HEK293 (cell line): ENCODE results near the gene PRDM10.

Experiments used
- CTCF ChIA-PET: fragments of 350-600 bp; formaldehyde crosslinking; extraction: SDS; loops from one replicate; lab custom pipeline; 2021; ENCODE audit warnings: antibody characterized with exemption; lab: Yijun Ruan, JAX
- POLR2A ChIA-PET: fragments of 300-600 bp; formaldehyde crosslinking; extraction: SDS; loops from one replicate; lab custom pipeline; 2020; ENCODE audit warnings: antibody characterized with exemption, inconsistent platforms; lab: Yijun Ruan, JAX
- H3K27ac ChIP-seq: fragments of 200-500 bp; sonication (Bioruptor generic); 2 replicates; pipeline ENCODE4 v1.5.1; 2014; ENCODE audit warnings: low read depth, low read length, control low read depth, inconsistent platforms; ENCODE audit errors: extremely low read depth
- H3K36me3 ChIP-seq, 2 experiments: fragments of 200-500 bp in 1 of 2; sonication (Bioruptor generic) in 1 of 2; 1 replicate in 1 of 2; 2 replicates in 1 of 2; pipeline ENCODE4 v1.5.1; 2014 to 2017; ENCODE audit warnings: inconsistent platforms in 2 of 2, low read length in 2 of 2; ENCODE audit not compliant: control insufficient read depth in 2 of 2, insufficient read depth in 1 of 2
- H3K4me1 ChIP-seq: fragments of 200-500 bp; sonication (Bioruptor generic); 2 replicates; pipeline ENCODE4 v1.5.1; 2014; ENCODE audit warnings: mild to moderate bottlenecking, low read length, inconsistent platforms; ENCODE audit not compliant: control insufficient read depth, insufficient read depth
- H3K4me3 ChIP-seq: 2 replicates; pipeline ENCODE4 v1.5.1; 2011; ENCODE audit warnings: low read depth, mild to moderate bottlenecking, control low read depth, low read length, moderate library complexity
- H3K9me3 ChIP-seq: fragments of 200-500 bp; sonication (Bioruptor generic); 2 replicates; pipeline ENCODE4 v1.5.1; 2014; ENCODE audit warnings: low read depth, low read length, inconsistent platforms; ENCODE audit not compliant: control insufficient read depth, insufficient read depth
- GLI2 ChIP-seq: fragments of 450-650 bp; formaldehyde crosslinking; IDR thresholded peaks from 2 replicates; pipeline ENCODE4; 2017; ENCODE audit warnings: missing biosample characterization, missing genetic modification characterization, low read depth, borderline replicate concordance
- KLF1 ChIP-seq: fragments of 450-650 bp; formaldehyde crosslinking; IDR thresholded peaks from 2 replicates; pipeline ENCODE4 v1.5.1; 2016; ENCODE audit warnings: missing biosample characterization, missing genetic modification characterization
- KLF7 ChIP-seq: fragments of 450-650 bp; formaldehyde crosslinking; IDR thresholded peaks from 2 replicates; pipeline ENCODE4 v1.5.1; 2016; ENCODE audit warnings: missing biosample characterization, missing genetic modification characterization, borderline replicate concordance
- KLF9 ChIP-seq: fragments of 450-650 bp; formaldehyde crosslinking; IDR thresholded peaks from 2 replicates; pipeline ENCODE4 v1.5.1; 2016; ENCODE audit warnings: missing biosample characterization, missing genetic modification characterization, low read depth
- ZBTB17 ChIP-seq: fragments of 450-650 bp; formaldehyde crosslinking; IDR thresholded peaks from 2 replicates; pipeline ENCODE4 v1.5.1; 2016; ENCODE audit warnings: missing biosample characterization, missing genetic modification characterization
- ZBTB7A ChIP-seq: fragments of 450-650 bp; formaldehyde crosslinking; IDR thresholded peaks from 2 replicates; pipeline ENCODE4 v1.5.1; 2016; ENCODE audit warnings: low read depth, missing biosample characterization, missing genetic modification characterization
- ZFP69B ChIP-seq: fragments of 450-650 bp; formaldehyde crosslinking; IDR thresholded peaks from 2 replicates; pipeline ENCODE4 v1.5.1; 2016; ENCODE audit warnings: missing biosample characterization, missing genetic modification characterization
- ZNF112 ChIP-seq: fragments of 450-650 bp; formaldehyde crosslinking; IDR thresholded peaks from 2 replicates; pipeline ENCODE4 v1.5.0; 2017; ENCODE audit warnings: missing biosample characterization, missing genetic modification characterization
- ZNF155 ChIP-seq: fragments of 450-650 bp; formaldehyde crosslinking; IDR thresholded peaks from 2 replicates; pipeline ENCODE4 v1.5.1; 2016; ENCODE audit warnings: missing biosample characterization, missing genetic modification characterization
- ZNF184 ChIP-seq: fragments of 450-650 bp; IDR thresholded peaks from 2 replicates; pipeline ENCODE4 v1.5.1; 2018; ENCODE audit warnings: missing biosample characterization, mild to moderate bottlenecking, missing genetic modification characterization
- ZNF202 ChIP-seq: fragments of 450-650 bp; formaldehyde crosslinking; IDR thresholded peaks from 2 replicates; pipeline ENCODE4 v1.5.1; 2016; ENCODE audit warnings: missing biosample characterization, missing genetic modification characterization, borderline replicate concordance
- ZNF221 ChIP-seq: fragments of 450-650 bp; formaldehyde crosslinking; IDR thresholded peaks from 2 replicates; pipeline ENCODE4 v1.5.1; 2017; ENCODE audit warnings: missing biosample characterization, missing genetic modification characterization, borderline replicate concordance
- ZNF223 ChIP-seq: fragments of 450-650 bp; formaldehyde crosslinking; IDR thresholded peaks from 2 replicates; pipeline ENCODE4 v1.5.1; 2016; ENCODE audit warnings: missing biosample characterization, missing genetic modification characterization
- ZNF341 ChIP-seq: fragments of 450-650 bp; formaldehyde crosslinking; IDR thresholded peaks from 2 replicates; pipeline ENCODE4; 2016; ENCODE audit warnings: low read depth, missing biosample characterization, missing genetic modification characterization
- ZNF350 ChIP-seq: fragments of 450-650 bp; formaldehyde crosslinking; IDR thresholded peaks from 2 replicates; pipeline ENCODE4 v1.5.0; 2017; ENCODE audit warnings: missing biosample characterization, mild to moderate bottlenecking, missing genetic modification characterization
- ZNF354C ChIP-seq: fragments of 450-650 bp; formaldehyde crosslinking; IDR thresholded peaks from 2 replicates; pipeline ENCODE4 v1.5.1; 2016; ENCODE audit warnings: missing biosample characterization, missing genetic modification characterization, low read depth, borderline replicate concordance
- ZNF394 ChIP-seq: fragments of 450-650 bp; formaldehyde crosslinking; IDR thresholded peaks from 2 replicates; pipeline ENCODE4 v1.5.1; 2016; ENCODE audit warnings: missing biosample characterization, missing genetic modification characterization, mild to moderate bottlenecking, moderate library complexity, borderline replicate concordance
- ZNF426 ChIP-seq: fragments of 450-650 bp; formaldehyde crosslinking; IDR thresholded peaks from 2 replicates; pipeline ENCODE4 v1.5.1; 2017; ENCODE audit warnings: missing biosample characterization, missing genetic modification characterization, mild to moderate bottlenecking, inconsistent platforms, moderate library complexity
- ZNF510 ChIP-seq: fragments of 450-650 bp; formaldehyde crosslinking; IDR thresholded peaks from 2 replicates; pipeline ENCODE4 v1.5.1; 2018; ENCODE audit warnings: mild to moderate bottlenecking, missing genetic modification characterization, missing biosample characterization; ENCODE audit not compliant: insufficient replicate concordance
- ZNF529 ChIP-seq: fragments of 450-650 bp; formaldehyde crosslinking; IDR thresholded peaks from 2 replicates; pipeline ENCODE4 v1.5.1; 2017; ENCODE audit warnings: missing genetic modification characterization, missing biosample characterization; ENCODE audit not compliant: insufficient replicate concordance
- ZNF548 ChIP-seq: fragments of 450-650 bp; formaldehyde crosslinking; IDR thresholded peaks from 2 replicates; pipeline ENCODE4 v1.5.1; 2016; ENCODE audit warnings: missing biosample characterization, missing genetic modification characterization
- ZNF558 ChIP-seq: fragments of 450-650 bp; formaldehyde crosslinking; IDR thresholded peaks from 2 replicates; pipeline ENCODE4 v1.5.1; 2016; ENCODE audit warnings: missing biosample characterization, missing genetic modification characterization
- ZNF560 ChIP-seq: fragments of 450-650 bp; formaldehyde crosslinking; IDR thresholded peaks from 2 replicates; pipeline ENCODE4 v1.5.1; 2017; ENCODE audit warnings: missing biosample characterization, missing genetic modification characterization, borderline replicate concordance
- ZNF571 ChIP-seq: fragments of 450-650 bp; formaldehyde crosslinking; IDR thresholded peaks from 2 replicates; pipeline ENCODE4 v1.5.0; 2017; ENCODE audit warnings: missing biosample characterization, missing genetic modification characterization
- ZNF677 ChIP-seq: fragments of 450-650 bp; IDR thresholded peaks from 2 replicates; pipeline ENCODE4 v1.5.0; 2018; ENCODE audit warnings: missing biosample characterization, mild to moderate bottlenecking, missing genetic modification characterization, moderate library complexity
- ZNF707 ChIP-seq: fragments of 450-650 bp; formaldehyde crosslinking; IDR thresholded peaks from 2 replicates; pipeline ENCODE4 v1.5.1; 2016; ENCODE audit warnings: missing biosample characterization, missing genetic modification characterization
- ZSCAN16 ChIP-seq: fragments of 450-650 bp; formaldehyde crosslinking; IDR thresholded peaks from 2 replicates; pipeline ENCODE4 v1.5.1; 2016; ENCODE audit warnings: missing biosample characterization, missing genetic modification characterization
- TF ChIP-seq, protein P1 (sequence below): fragments of 450-650 bp; formaldehyde crosslinking; IDR thresholded peaks from 2 replicates; pipeline ENCODE4 v1.5.1; 2017; ENCODE audit warnings: missing biosample characterization, missing genetic modification characterization
- TF ChIP-seq, protein P2 (sequence below): fragments of 450-650 bp; formaldehyde crosslinking; IDR thresholded peaks from 2 replicates; pipeline ENCODE4 v1.5.1; 2016; ENCODE audit warnings: missing biosample characterization, missing genetic modification characterization
- TF ChIP-seq, protein P3 (sequence below): fragments of 450-650 bp; formaldehyde crosslinking; IDR thresholded peaks from 2 replicates; pipeline ENCODE4 v1.5.1; 2016; ENCODE audit warnings: missing biosample characterization, missing genetic modification characterization
- TF ChIP-seq, protein P4 (sequence below): IDR thresholded peaks from 2 replicates; pipeline ENCODE4 v1.6.1; 2011; ENCODE audit warnings: mild to moderate bottlenecking, low read depth, low read length, borderline replicate concordance
- TF ChIP-seq, protein P5 (sequence below): fragments of 450-650 bp; formaldehyde crosslinking; IDR thresholded peaks from 2 replicates; pipeline ENCODE4 v1.5.1; 2016; ENCODE audit warnings: missing biosample characterization, missing genetic modification characterization

The PRDM10 gene

DNA sequence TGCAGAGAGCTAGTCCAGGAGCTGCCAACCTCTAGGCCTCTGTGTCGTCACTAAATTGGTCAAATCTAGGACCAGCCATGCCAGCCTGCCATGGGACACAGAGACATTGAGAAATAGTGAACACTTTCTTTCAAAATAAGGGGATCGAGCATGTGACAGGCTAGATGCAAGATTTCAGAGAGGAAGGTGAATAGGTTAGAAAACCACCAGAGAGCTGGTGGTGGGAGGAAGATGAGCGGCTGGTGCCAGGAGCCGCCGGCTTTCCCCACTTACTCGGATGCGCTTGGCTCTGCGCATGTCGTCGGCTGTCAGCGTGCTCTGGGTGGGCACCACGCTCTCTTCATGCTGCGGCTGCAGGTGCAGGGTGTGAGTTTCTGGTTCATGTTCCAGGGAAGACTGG is 71.9 kb downstream of the PRDM10 start:
- TF ChIP-seq, protein P1, sequence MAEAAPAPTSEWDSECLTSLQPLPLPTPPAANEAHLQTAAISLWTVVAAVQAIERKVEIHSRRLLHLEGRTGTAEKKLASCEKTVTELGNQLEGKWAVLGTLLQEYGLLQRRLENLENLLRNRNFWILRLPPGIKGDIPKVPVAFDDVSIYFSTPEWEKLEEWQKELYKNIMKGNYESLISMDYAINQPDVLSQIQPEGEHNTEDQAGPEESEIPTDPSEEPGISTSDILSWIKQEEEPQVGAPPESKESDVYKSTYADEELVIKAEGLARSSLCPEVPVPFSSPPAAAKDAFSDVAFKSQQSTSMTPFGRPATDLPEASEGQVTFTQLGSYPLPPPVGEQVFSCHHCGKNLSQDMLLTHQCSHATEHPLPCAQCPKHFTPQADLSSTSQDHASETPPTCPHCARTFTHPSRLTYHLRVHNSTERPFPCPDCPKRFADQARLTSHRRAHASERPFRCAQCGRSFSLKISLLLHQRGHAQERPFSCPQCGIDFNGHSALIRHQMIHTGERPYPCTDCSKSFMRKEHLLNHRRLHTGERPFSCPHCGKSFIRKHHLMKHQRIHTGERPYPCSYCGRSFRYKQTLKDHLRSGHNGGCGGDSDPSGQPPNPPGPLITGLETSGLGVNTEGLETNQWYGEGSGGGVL (tag by site-specific recombination) = no peak
- TF ChIP-seq, protein P2, sequence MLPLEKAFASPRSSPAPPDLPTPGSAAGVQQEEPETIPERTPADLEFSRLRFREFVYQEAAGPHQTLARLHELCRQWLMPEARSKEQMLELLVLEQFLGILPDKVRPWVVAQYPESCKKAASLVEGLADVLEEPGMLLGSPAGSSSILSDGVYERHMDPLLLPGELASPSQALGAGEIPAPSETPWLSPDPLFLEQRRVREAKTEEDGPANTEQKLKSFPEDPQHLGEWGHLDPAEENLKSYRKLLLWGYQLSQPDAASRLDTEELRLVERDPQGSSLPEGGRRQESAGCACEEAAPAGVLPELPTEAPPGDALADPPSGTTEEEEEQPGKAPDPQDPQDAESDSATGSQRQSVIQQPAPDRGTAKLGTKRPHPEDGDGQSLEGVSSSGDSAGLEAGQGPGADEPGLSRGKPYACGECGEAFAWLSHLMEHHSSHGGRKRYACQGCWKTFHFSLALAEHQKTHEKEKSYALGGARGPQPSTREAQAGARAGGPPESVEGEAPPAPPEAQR (tag by site-specific recombination) = no peak
- TF ChIP-seq ZNF677 = no peak
- no peak for TF ChIP-seq ZNF707 (tag by site-specific recombination)
- no peak for TF ChIP-seq ZNF184
- no peak for TF ChIP-seq ZNF560
- no peak for TF ChIP-seq ZNF221
- TF ChIP-seq KLF9 (tag by site-specific recombination) = no peak
- no peak for TF ChIP-seq ZFP69B (tag by site-specific recombination)
- no peak for TF ChIP-seq ZBTB7A (tag by site-specific recombination)
- no peak for TF ChIP-seq ZNF558
- TF ChIP-seq ZNF155 (tag by site-specific recombination) = no peak
- no peak for TF ChIP-seq ZNF394 (tag by site-specific recombination)
- TF ChIP-seq ZSCAN16 (tag by site-specific recombination) = no peak
- no peak for TF ChIP-seq KLF1
- no peak for TF ChIP-seq ZNF571
- TF ChIP-seq ZNF202 (tag by site-specific recombination) = no peak
- TF ChIP-seq ZNF354C (tag by site-specific recombination) = no peak
- TF ChIP-seq, protein P3, sequence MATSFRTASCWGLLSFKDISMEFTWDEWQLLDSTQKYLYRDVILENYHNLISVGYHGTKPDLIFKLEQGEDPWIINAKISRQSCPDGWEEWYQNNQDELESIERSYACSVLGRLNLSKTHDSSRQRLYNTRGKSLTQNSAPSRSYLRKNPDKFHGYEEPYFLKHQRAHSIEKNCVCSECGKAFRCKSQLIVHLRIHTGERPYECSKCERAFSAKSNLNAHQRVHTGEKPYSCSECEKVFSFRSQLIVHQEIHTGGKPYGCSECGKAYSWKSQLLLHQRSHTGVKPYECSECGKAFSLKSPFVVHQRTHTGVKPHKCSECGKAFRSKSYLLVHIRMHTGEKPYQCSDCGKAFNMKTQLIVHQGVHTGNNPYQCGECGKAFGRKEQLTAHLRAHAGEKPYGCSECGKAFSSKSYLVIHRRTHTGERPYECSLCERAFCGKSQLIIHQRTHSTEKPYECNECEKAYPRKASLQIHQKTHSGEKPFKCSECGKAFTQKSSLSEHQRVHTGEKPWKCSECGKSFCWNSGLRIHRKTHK (tag by site-specific recombination) = no peak
- CTCF ChIA-PET = interaction anchor here (0.7 to 1.6 kb wide), 2 partner anchors 42 to 201 kb away, joined by 3 to 4 read pairs; no protein-coding TSS in a partner anchor
- H3K36me3 ChIP-seq = peaks cover 0 to 33% of the 10 kb centered on the region in 2 experiments; a peak in 2 of 3 replicates
- POLR2A ChIA-PET = no interaction called here
- no peak overlapping the region for H3K4me3 ChIP-seq
- H3K27ac ChIP-seq = no peak overlapping the region
- no peaks in the 10 kb centered on the region for H3K9me3 ChIP-seq
- H3K4me1 ChIP-seq = no peaks in the 10 kb centered on the region

DNA sequence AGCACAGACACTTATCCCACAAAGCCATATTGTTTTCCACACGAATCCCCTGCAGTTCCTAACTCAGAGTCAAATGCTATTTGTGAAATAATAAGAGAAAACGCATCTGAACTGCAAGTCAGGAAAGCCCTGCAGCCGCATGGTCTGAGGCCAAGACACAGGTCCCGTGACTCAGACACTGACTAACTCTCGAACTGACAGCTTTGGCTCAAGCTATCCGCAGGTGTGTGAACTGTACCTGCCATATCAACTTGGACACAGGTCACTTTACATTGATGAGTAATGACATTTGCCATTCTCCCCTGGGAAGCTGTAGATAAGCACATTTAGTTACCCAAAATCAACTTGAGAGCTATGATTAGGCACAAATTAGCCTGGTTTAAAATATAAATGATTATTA is 72.3 kb downstream of the PRDM10 start:
- no peak overlapping the region for H3K4me3 ChIP-seq
- H3K4me1 ChIP-seq = no peaks in the 10 kb centered on the region
- H3K36me3 ChIP-seq = peaks cover 0 to 33% of the 10 kb centered on the region in 2 experiments; a peak in 2 of 3 replicates
- no peak overlapping the region for H3K27ac ChIP-seq
- ChIA-PET POLR2A (no interaction called here), CTCF (interaction anchor here (0.6 to 1.6 kb wide), 3 partner anchors 41 to 370 kb away, joined by 3 to 5 read pairs (median 4); no protein-coding TSS in a partner anchor)
- no peaks in the 10 kb centered on the region for H3K9me3 ChIP-seq
- TF ChIP-seq ZNF426 (tag by site-specific recombination) = no peak
- TF ChIP-seq, protein P4, sequence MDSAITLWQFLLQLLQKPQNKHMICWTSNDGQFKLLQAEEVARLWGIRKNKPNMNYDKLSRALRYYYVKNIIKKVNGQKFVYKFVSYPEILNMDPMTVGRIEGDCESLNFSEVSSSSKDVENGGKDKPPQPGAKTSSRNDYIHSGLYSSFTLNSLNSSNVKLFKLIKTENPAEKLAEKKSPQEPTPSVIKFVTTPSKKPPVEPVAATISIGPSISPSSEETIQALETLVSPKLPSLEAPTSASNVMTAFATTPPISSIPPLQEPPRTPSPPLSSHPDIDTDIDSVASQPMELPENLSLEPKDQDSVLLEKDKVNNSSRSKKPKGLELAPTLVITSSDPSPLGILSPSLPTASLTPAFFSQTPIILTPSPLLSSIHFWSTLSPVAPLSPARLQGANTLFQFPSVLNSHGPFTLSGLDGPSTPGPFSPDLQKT = no peak
- TF ChIP-seq ZNF510 = no peak
- no peak for TF ChIP-seq ZBTB7A (tag by site-specific recombination)
- TF ChIP-seq, protein P5, sequence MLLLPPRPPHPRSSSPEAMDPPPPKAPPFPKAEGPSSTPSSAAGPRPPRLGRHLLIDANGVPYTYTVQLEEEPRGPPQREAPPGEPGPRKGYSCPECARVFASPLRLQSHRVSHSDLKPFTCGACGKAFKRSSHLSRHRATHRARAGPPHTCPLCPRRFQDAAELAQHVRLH (tag by site-specific recombination) = no peak
- no peak for TF ChIP-seq ZBTB17 (tag by site-specific recombination)
- no peak for TF ChIP-seq ZNF221
- TF ChIP-seq ZNF548 = no peak
- no peak for TF ChIP-seq ZNF529 (tag by site-specific recombination)
- no peak for TF ChIP-seq ZNF341
- no peak for TF ChIP-seq ZNF112
- TF ChIP-seq KLF7 (tag by site-specific recombination) = no peak
- no peak for TF ChIP-seq ZNF223 (tag by site-specific recombination)
- TF ChIP-seq GLI2 (tag by site-specific recombination) = no peak
- no peak for TF ChIP-seq ZNF350
